IMR-90 (cell line): ENCODE results near the gene PLXNB1. TPM values are rescaled to one million over a fixed set of nuclear protein-coding genes. Genes with fewer than 3 reads are reported as not detected.
A peak's percentile ranks its signal among the peaks of the same experiment; 100 is the strongest.

Source experiments
- ATAC-seq: fragments of 200-7000 bp; cut with Tn5 transposase; 2 replicates; pipeline ENCODE4 v1.9.1; 2020; ENCODE audit warnings: low read depth, mild to moderate bottlenecking, moderate library complexity
- BruUV-seq: library from RNA; stranded (reverse); fragments of 400-500 nt; replicated peaks from 2 replicates; lab custom pipeline; 2021; lab: Mats Ljungman, UMichigan
- CTCF ChIA-PET: fragments of 300-600 bp; formaldehyde crosslinking; extraction: SDS; loops from one replicate; lab custom pipeline; 2021; ENCODE audit warnings: antibody characterized with exemption; lab: Yijun Ruan, JAX
- POLR2A ChIA-PET: fragments of 300-600 bp; sonication (Branson Sonifier 250); formaldehyde crosslinking; loops from one replicate; lab custom pipeline; 2022; ENCODE audit warnings: antibody characterized with exemption; ENCODE audit not compliant: unreplicated experiment; lab: Charles Lee
- DNase-seq: peaks from one replicate; pipeline ENCODE4 v3.0.0; 2013
- H2AFZ ChIP-seq: replicated peaks from 2 replicates; pipeline ENCODE3; 2013; ENCODE audit warnings: low read length, mild to moderate bottlenecking; ENCODE audit not compliant: poor library complexity
- H2AK5ac ChIP-seq: 2 replicates; pipeline ENCODE4 v1.6.1; 2013; ENCODE audit warnings: low read depth, low read length, inconsistent platforms
- H2AK9ac ChIP-seq: replicated peaks from 2 replicates; pipeline ENCODE3; 2013; ENCODE audit warnings: mild to moderate bottlenecking, low read depth, low read length, moderate library complexity; ENCODE audit not compliant: poor library complexity
- H2BK120ac ChIP-seq: 2 replicates; pipeline ENCODE4 v1.6.1; 2013; ENCODE audit warnings: low read depth, low read length, inconsistent platforms
- H2BK15ac ChIP-seq: 3 replicates; pipeline ENCODE4 v1.6.1; 2013; ENCODE audit warnings: low read depth, low read length, inconsistent platforms
- H2BK20ac ChIP-seq: 2 replicates; pipeline ENCODE4 v1.6.1; 2013; ENCODE audit warnings: low read depth, mild to moderate bottlenecking, inconsistent platforms, low read length, moderate library complexity
- H2BK5ac ChIP-seq: 2 replicates; pipeline ENCODE4 v1.6.1; 2013; ENCODE audit warnings: mild to moderate bottlenecking, low read depth, low read length, inconsistent platforms; ENCODE audit not compliant: poor library complexity, severe bottlenecking
- H3K14ac ChIP-seq: replicated peaks from 2 replicates; pipeline ENCODE4 v1.6.1; 2013; ENCODE audit warnings: low read depth, low read length, inconsistent platforms
- H3K18ac ChIP-seq: 2 replicates; pipeline ENCODE4 v1.6.1; 2013; ENCODE audit warnings: low read depth, low read length, control low read depth
- H3K23ac ChIP-seq: 2 replicates; pipeline ENCODE4 v1.6.1; 2013; ENCODE audit warnings: low read depth, low read length, inconsistent platforms
- H3K27ac ChIP-seq: 2 replicates; pipeline ENCODE4 v1.5.1; 2013; ENCODE audit warnings: mild to moderate bottlenecking, control low read depth, low read length; ENCODE audit not compliant: insufficient read depth
- H3K27me3 ChIP-seq: 2 replicates; pipeline ENCODE4 v1.6.1; 2013; ENCODE audit warnings: low read length; ENCODE audit not compliant: control insufficient read depth, insufficient read depth
- H3K36me3 ChIP-seq: 2 replicates; pipeline ENCODE4 v1.6.1; 2013; ENCODE audit warnings: low read length, mixed read lengths; ENCODE audit not compliant: control insufficient read depth, insufficient read depth
- H3K4ac ChIP-seq: 2 replicates; pipeline ENCODE4 v1.6.1; 2013; ENCODE audit warnings: low read depth, low read length, inconsistent platforms
- H3K4me1 ChIP-seq: 2 replicates; pipeline ENCODE4 v1.6.1; 2013; ENCODE audit warnings: low read length, mixed read lengths; ENCODE audit not compliant: control insufficient read depth, insufficient read depth
- H3K4me2 ChIP-seq: 2 replicates; pipeline ENCODE4 v1.6.1; 2013; ENCODE audit warnings: low read depth, mild to moderate bottlenecking, control low read depth, low read length, moderate library complexity
- H3K4me3 ChIP-seq: 2 replicates; pipeline ENCODE4 v1.5.1; 2013; ENCODE audit warnings: low read depth, mild to moderate bottlenecking, control low read depth, low read length, moderate library complexity; ENCODE audit not compliant: insufficient read depth
- H3K56ac ChIP-seq: 2 replicates; pipeline ENCODE4 v1.6.1; 2013; ENCODE audit warnings: low read length, inconsistent platforms; ENCODE audit not compliant: insufficient read depth; ENCODE audit errors: extremely low read depth
- H3K79me1 ChIP-seq, 2 experiments: 2 replicates each; pipeline ENCODE4 v1.6.1; 2013; ENCODE audit warnings: low read length in 2 of 2, inconsistent platforms in 1 of 2, low read depth in 1 of 2
- H3K9ac ChIP-seq: 2 replicates; pipeline ENCODE4 v1.6.1; 2013; ENCODE audit warnings: low read depth, low read length, control low read depth
- H3K9me1 ChIP-seq: 2 replicates; pipeline ENCODE4 v1.6.1; 2013; ENCODE audit warnings: low read length, inconsistent platforms; ENCODE audit not compliant: insufficient read depth
- H3K9me3 ChIP-seq: 2 replicates; pipeline ENCODE4 v1.6.1; 2013; ENCODE audit warnings: low read length; ENCODE audit not compliant: control insufficient read depth, insufficient read depth
- H4K20me1 ChIP-seq: 2 replicates; pipeline ENCODE4 v1.6.1; 2013; ENCODE audit warnings: low read length, inconsistent platforms; ENCODE audit not compliant: insufficient read depth
- H4K5ac ChIP-seq: 2 replicates; pipeline ENCODE4 v1.6.1; 2013; ENCODE audit warnings: mild to moderate bottlenecking, low read depth, low read length, control low read depth
- H4K8ac ChIP-seq, 2 experiments: 2 replicates each; pipeline ENCODE4 v1.6.1; 2013; ENCODE audit warnings: low read depth in 2 of 2, low read length in 2 of 2, control low read depth in 1 of 2, inconsistent platforms in 1 of 2
- H4K91ac ChIP-seq: 2 replicates; pipeline ENCODE4 v1.6.1; 2013; ENCODE audit warnings: low read depth, low read length, inconsistent platforms; ENCODE audit not compliant: insufficient read depth
- BHLHE40 ChIP-seq: fragments of 150-350 bp; IDR thresholded peaks from 2 replicates; pipeline ENCODE4 v1.6.1; 2016; ENCODE audit warnings: mild to moderate bottlenecking, low read depth, low read length
- CHD1 ChIP-seq: IDR thresholded peaks from 2 replicates; pipeline ENCODE4 v1.6.1; 2012; ENCODE audit warnings: low read depth, low read length, improper control_type of control experiment
- RAD21 ChIP-seq: IDR thresholded peaks from 2 replicates; pipeline ENCODE4 v1.6.1; 2012; ENCODE audit warnings: low read length, improper control_type of control experiment
- RCOR1 ChIP-seq: IDR thresholded peaks from 2 replicates; pipeline ENCODE4 v1.6.1; 2012; ENCODE audit warnings: mild to moderate bottlenecking, low read length, improper control_type of control experiment; ENCODE audit not compliant: insufficient replicate concordance
- SMC3 ChIP-seq: fragments of 150-350 bp; IDR thresholded peaks from 2 replicates; pipeline ENCODE4 v1.6.1; 2016; ENCODE audit warnings: low read depth, mild to moderate bottlenecking, antibody characterized with exemption, low read length, moderate library complexity
- WGBS, 2 experiments: methylation state at CpG; one replicate each; pipeline versions ENCODE4 v1.1.5 to v1.1.7; 2013; ENCODE audit warnings: missing lambda C conversion rate in 2 of 2; ENCODE audit not compliant: insufficient read length in 1 of 2; ENCODE audit errors: extremely low coverage in 2 of 2; 5-methylcytosine and 5-hydroxymethylcytosine counted together
- dilution Hi-C: fragments of 300-500 bp; cut with HindIII; formaldehyde crosslinking; loops from one replicate; pipeline ENCODE4 v1.14.3; 2018; ENCODE audit warnings: low sequenced_read_pairs; ENCODE audit not compliant: unreplicated experiment
- in situ Hi-C: fragments of 300-500 bp; cut with MboI; formaldehyde crosslinking; loops from 3 replicates; pipeline ENCODE4 v1.14.3; 2019; ENCODE audit warnings: low sequenced_read_pairs, inconsistent platforms, mixed read lengths
- intact Hi-C: fragments of 100-400 bp; cut with micrococcal nuclease; formaldehyde crosslinking; loops from 2 replicates; pipeline ENCODE4 v1.10.0; 2022
- polyA plus RNA-seq, 3 experiments: library from polyadenylated mRNA; depleted of rRNA; stranded (reverse); fragments of >200 nt; gene quantifications; 2 replicates each; pipeline ENCODE4 v1.2.3, GENCODE V29; 2012; ENCODE audit warnings: low replicate concordance in 1 of 3
- total RNA-seq: library from RNA; depleted of rRNA; stranded (reverse); fragments of >200 nt; gene quantifications from 2 replicates; pipeline ENCODE4 v1.2.3, GENCODE V29; 2012
- TF ChIP-seq, protein P1 (sequence below): fragments of 150-350 bp; IDR thresholded peaks from 2 replicates; pipeline ENCODE4 v1.6.1; 2016; ENCODE audit warnings: low read depth, mild to moderate bottlenecking, low read length, moderate library complexity, borderline replicate concordance
- TF ChIP-seq, protein P2 (sequence below): fragments of 150-350 bp; IDR thresholded peaks from 2 replicates; pipeline ENCODE4 v1.6.1; 2017; ENCODE audit warnings: mild to moderate bottlenecking, antibody characterized with exemption, low read length, low read depth
- TF ChIP-seq, protein P3 (sequence below): conservative IDR thresholded peaks from 2 replicates; pipeline ENCODE4 v1.5.1; 2012; ENCODE audit warnings: mild to moderate bottlenecking, low read depth, low read length, improper control_type of control experiment

Gene PLXNB1
- total and polyA plus RNA-seq, 2 of the 4 experiments (the other 2 are of a cell fraction) = 5.2 to 25.3 TPM

GRCh38 chr3:48400824-48401433, 29.0 kb downstream of the PLXNB1 start:
- TF ChIP-seq SMC3 = peak; percentile 46
- no peak for TF ChIP-seq CHD1
- peak; percentile 80 for TF ChIP-seq RAD21
- no peak for TF ChIP-seq RCOR1
- TF ChIP-seq, protein P1, sequence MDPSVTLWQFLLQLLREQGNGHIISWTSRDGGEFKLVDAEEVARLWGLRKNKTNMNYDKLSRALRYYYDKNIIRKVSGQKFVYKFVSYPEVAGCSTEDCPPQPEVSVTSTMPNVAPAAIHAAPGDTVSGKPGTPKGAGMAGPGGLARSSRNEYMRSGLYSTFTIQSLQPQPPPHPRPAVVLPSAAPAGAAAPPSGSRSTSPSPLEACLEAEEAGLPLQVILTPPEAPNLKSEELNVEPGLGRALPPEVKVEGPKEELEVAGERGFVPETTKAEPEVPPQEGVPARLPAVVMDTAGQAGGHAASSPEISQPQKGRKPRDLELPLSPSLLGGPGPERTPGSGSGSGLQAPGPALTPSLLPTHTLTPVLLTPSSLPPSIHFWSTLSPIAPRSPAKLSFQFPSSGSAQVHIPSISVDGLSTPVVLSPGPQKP = no peak
- TF ChIP-seq, protein P2, sequence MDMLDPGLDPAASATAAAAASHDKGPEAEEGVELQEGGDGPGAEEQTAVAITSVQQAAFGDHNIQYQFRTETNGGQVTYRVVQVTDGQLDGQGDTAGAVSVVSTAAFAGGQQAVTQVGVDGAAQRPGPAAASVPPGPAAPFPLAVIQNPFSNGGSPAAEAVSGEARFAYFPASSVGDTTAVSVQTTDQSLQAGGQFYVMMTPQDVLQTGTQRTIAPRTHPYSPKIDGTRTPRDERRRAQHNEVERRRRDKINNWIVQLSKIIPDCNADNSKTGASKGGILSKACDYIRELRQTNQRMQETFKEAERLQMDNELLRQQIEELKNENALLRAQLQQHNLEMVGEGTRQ = no peak
- TF ChIP-seq, protein P3, sequence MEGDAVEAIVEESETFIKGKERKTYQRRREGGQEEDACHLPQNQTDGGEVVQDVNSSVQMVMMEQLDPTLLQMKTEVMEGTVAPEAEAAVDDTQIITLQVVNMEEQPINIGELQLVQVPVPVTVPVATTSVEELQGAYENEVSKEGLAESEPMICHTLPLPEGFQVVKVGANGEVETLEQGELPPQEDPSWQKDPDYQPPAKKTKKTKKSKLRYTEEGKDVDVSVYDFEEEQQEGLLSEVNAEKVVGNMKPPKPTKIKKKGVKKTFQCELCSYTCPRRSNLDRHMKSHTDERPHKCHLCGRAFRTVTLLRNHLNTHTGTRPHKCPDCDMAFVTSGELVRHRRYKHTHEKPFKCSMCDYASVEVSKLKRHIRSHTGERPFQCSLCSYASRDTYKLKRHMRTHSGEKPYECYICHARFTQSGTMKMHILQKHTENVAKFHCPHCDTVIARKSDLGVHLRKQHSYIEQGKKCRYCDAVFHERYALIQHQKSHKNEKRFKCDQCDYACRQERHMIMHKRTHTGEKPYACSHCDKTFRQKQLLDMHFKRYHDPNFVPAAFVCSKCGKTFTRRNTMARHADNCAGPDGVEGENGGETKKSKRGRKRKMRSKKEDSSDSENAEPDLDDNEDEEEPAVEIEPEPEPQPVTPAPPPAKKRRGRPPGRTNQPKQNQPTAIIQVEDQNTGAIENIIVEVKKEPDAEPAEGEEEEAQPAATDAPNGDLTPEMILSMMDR = peak; percentile 65
- TF ChIP-seq BHLHE40 = no peak
- WGBS, 2 experiments = 70% methylated on average over 1 of the region's 6 CpGs; no CpG with 5 or more reads in 1 of the 2 experiments
- Histone ChIP-seq H3K4me1 (peaks cover 7% of the 10 kb centered on the region), H3K27me3 (no peaks in the 10 kb centered on the region; the same call in 1 of the 2 replicates), H3K79me1 (no peaks in the 10 kb centered on the region), H2AK5ac (no peak overlapping the region), H3K36me3 (peaks cover 20% of the 10 kb centered on the region; the same call in 1 of the 2 replicates), H2BK5ac (no peak overlapping the region), H3K4ac (no peak overlapping the region), H2AK9ac (no peak overlapping the region), H2AFZ (no peak overlapping the region), H2BK20ac (no peak overlapping the region), H2BK120ac (no peak overlapping the region), H2BK15ac (no peak overlapping the region), H3K23ac (no peak overlapping the region), H3K9me1 (peaks cover 7% of the 10 kb centered on the region; the same call in 1 of the 2 replicates), H4K20me1 (no peaks in the 10 kb centered on the region), H4K91ac (no peak overlapping the region), H3K14ac (no peak overlapping the region), H3K56ac (no peak overlapping the region), H3K4me3 (no peak overlapping the region), H3K27ac (no peak overlapping the region), H3K4me2 (no peak overlapping the region), H3K9ac (no peak overlapping the region), H4K5ac (no peak overlapping the region), H3K18ac (no peak overlapping the region), H4K8ac (no peak overlapping the region), H3K9me3 (no peaks in the 10 kb centered on the region)
- BruUV-seq = no TSS peak
- ChIA-PET POLR2A (interaction anchor here (0.7 kb wide), 1 partner anchor 35 kb away, joined by 4 read pairs; no protein-coding TSS in a partner anchor), CTCF (interaction anchor here (0.7 to 4.8 kb wide), 6 partner anchors 14 to 404 kb away, joined by 3 to 65 read pairs (median 9); partner anchors contain the start of genes CCDC51, PLXNB1 and TMA7)
- DNase-seq (peak; percentile 51), ATAC-seq (peak; percentile 26; the same call in 1 of the 2 replicates)
- in situ Hi-C loops (loop anchor here (5.0 kb wide), 1 partner anchor 36 kb away; no protein-coding TSS in a partner anchor), dilution Hi-C loops (no loop called here), intact Hi-C loops (no loop called here)
